Measurements from ENCODE around the gene JAKMIP2. TPM values are rescaled to one million over a fixed set of nuclear protein-coding genes. Genes with fewer than 3 reads are reported as not detected.

JAKMIP2 gene
- polyA plus RNA-seq, 3 donors, result 4.5 to 5.0 (median 4.9) TPM

DNA sequence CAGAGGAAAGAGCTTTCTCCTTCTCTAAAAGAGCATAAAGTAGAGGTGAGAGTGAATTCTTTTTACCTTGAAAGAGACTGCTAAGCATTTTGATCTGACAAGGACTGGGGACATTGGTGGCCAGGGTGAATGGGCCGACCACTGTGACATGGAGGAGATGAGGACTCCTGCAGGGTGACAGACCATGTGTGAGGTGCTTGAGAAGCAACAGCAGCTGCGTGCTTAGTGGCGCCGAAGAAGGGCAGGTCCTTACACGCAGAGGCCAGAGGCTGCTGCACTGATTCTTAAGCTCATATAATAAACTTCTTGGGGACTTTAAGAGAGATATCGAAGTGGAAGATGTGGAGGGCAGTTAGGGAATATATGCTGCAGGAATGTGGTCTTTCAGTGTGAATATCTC lies 8.7 kb upstream of the JAKMIP2 start:
- DNase-seq, result no peak

GRCh38 chr5:147789820-147790219 lies 7.3 kb upstream of the JAKMIP2 start:
- no peak for DNase-seq

DNA sequence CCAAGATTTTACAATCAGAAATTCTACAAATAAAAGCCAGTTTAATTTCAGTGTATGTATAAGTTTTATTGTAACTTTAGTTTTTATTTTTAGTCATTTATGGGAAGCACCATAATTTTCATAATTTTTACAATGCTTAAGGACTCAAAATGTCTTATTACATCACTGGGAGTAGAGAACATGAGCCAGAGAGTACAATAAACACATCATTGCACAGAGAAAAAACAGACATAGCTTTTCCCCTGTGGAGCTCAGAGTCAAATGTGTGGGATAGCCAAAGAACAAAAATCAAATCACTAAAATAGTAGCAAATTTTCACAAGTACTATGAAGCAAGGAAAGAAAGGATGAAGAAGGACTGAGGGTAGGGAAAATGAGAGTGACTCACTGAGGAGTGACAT lies 5.5 kb upstream of the JAKMIP2 start:
- no peak for DNase-seq

GRCh38 chr5:147786142-147786541 lies 3.6 kb upstream of the JAKMIP2 start:
- no peak for DNase-seq

DNA sequence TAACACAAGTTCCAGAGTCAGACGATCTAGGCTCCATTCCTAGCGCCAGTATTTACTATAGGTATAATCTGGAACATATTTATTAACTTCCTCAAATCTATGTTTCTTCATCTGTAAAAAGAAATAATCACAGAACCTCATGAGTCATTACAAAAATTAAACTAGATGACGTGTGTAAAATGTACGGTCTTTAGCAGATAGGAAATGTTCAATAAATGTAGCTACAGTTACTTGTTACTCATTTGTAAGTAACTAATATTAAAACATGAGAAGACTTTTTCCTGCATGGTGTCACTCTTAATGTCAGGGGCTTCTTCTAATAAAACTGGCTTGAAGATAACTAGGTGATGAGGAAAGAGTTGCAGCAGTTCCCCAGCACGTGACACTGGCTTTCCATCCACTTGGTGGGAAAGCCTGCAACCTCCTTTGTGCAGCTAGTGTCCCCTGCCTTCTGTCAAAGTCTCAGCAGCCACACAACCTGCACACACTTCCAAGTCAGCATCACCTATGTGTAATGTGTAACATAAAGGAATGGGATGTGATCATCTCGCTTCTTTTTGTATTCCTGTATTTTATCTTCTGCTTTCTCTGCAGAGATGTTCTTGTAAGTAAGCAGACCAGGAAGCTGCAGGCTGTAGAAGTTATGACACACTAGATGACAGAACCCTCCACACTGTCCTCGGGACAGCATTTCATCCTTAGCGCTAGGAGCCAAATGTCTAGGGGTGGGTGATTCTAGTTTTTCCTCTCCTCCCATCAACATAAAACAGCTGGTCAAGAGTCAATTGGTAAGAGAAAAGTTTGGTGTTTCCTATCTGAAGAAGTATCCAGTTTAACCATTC lies 1.8 kb upstream of the JAKMIP2 start:
- DNase-seq, result no peak

GRCh38 chr5:147780924-147781573 lies 1.5 kb downstream of the JAKMIP2 start:
- DNase-seq, result no peak

DNA sequence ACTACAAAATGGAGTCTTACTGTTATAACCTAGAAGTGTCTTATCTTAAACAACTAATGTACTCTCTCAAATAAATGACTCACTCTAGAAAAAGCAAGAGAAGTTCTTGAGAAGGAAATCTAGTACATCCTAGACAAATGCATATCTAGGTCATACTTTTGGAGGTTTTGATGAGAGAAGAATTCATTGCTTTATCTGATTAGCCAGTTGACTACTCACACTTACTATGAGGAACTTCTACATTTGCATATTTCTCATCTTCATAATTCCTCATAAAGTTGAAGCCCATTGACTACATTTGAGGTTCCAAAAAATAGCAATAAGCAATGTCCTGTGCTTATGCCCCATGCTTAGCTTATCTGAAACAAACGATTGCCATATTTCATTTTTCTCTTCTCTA lies 2.8 kb downstream of the JAKMIP2 start:
- no peak for DNase-seq

GRCh38 chr5:147776989-147777388 lies 5.5 kb downstream of the JAKMIP2 start:
- no peak for DNase-seq

- no peak for DNase-seq
Observed at GRCh38 chr5:147773587-147773986, 8.9 kb downstream of the JAKMIP2 start.

DNA sequence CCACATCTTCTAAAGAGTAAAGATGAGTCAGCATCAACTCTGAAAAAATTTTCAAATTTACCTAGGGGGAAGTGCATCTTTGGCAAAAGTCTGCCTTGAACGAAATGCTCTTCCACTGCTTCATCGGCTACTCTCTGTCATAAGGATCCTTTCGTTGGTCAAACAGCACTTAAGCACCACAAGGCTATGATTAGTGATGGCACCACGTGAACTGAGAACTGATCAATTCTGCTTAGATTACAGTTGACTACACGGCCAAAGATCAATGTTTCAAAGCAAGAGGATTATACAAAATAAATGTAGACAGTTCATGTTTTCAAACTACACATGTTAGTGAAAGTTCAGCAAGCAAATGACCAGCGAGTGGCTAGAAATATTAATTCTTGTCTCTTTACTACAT lies 9.4 kb downstream of the JAKMIP2 start:
- no peak for DNase-seq

DNA sequence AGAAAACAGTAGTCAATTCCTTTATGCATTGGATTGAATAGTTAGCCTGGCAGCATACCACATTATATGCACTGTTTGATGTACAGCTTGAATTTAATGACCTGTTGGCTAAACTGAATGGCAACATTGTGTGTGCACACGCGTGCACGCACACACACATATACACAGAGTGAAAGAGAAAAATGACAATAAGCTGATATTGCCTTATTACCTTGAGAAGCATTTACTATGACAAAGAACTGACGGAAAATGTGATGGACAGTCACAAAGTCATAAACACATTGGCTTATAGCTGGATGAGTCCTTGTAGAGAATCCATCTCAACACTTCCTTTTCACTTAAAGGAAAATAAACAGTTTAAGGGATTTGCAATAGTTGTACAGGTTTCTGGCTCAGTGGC lies 15.5 kb downstream of the JAKMIP2 start:
- DNase-seq, result no peak

GRCh38 chr5:147763791-147764525 lies 18.6 kb downstream of the JAKMIP2 start:
- no peak for DNase-seq

- no peak for DNase-seq
Observed at GRCh38 chr5:147760086-147760875, 22.2 kb downstream of the JAKMIP2 start.

- DNase-seq, result no peak
Observed at GRCh38 chr5:147759441-147759840, 23.1 kb downstream of the JAKMIP2 start.

DNA sequence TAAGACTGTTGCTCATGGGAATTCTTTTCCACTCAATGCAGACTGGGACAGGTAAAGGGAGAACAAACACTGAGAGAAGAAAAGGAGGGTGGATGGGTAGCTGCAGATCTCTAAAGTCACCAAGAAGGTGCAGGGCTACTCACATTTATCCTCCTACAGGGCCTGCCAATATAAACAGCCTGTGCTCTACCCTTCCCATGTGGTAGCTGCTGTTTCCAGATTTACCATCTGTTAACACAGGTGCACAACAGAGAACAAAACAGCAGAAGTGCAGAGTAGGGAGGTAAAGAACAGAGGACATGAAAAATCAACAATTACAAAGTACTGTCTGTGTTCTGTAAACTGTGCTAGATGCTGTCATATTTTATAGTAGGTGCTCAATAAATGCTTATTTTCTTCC lies 26.0 kb downstream of the JAKMIP2 start:
- no peak for DNase-seq

DNA sequence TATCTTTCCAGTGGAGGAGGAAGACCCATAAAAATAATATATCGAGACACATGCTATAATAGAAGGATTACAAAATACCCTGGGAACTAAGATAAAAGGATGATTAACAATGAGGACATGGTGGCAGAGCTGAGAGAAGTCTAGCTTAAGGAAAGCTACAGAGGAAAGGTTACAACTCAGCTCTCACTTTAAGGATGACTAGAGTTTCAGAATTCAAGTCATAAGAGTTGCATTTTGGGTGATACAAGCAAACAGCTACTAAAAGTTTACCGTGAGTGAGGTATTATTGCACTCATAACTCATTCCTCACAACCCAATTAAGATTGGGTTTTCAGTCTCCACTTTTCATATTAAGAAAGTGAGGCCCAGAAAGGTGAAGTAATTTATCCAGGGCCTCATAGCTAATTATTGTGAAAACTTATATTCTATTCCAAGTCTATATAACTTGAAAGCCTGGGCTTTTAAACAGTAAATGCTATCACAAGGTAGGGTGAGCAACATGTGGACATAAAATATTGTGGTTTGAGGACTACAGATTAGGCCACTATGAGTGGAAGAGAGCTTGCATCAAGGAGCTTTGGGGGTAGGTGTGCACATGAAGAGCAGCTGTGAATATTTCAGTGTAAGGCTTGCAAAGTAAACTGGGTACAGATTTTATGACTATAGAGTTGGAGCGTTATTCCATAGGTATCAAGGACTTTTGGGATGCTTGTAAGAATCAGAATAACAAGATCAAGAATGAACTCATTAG lies 28.0 kb downstream of the JAKMIP2 start:
- no peak for DNase-seq

DNA sequence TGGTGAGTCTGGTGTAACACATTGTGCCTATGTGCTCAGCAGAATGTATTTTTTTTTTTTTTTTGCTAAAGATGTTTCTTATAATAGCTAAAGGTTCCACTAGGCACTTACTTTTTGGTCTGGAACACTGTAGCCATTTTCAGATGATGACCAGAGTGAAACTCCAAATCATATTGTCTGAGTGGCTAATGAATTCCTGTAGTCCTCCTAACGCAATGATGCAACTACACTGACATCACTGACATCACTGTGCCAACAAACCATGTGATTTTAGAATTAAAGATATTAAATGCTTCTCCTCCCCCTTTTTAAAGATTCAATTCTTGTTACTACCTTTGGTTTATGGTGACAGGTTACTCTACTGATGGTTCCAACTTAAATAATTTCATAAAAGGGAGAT lies 28.8 kb downstream of the JAKMIP2 start:
- no peak for DNase-seq

GRCh38 chr5:147752666-147753290 lies 29.8 kb downstream of the JAKMIP2 start:
- no peak for DNase-seq

DNA sequence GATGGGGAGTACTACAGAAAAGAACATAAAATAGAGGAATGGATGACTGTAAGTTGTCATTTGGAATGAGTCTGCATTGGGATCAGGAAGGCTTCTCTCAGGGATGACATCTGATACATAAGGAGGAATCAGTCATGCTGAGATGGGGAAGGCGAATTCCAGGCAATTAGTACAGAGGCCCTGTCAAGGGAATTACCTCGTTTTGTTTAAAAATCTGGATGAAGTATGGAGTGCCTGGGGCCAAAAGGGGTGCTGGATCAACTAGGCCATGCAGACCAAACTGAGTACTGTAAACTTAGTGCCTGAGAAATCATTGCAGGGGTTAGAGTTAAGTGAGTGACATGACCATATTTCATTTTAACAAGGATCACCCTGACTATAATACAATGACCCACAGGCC lies 30.5 kb downstream of the JAKMIP2 start:
- DNase-seq, result peak; percentile 22

DNA sequence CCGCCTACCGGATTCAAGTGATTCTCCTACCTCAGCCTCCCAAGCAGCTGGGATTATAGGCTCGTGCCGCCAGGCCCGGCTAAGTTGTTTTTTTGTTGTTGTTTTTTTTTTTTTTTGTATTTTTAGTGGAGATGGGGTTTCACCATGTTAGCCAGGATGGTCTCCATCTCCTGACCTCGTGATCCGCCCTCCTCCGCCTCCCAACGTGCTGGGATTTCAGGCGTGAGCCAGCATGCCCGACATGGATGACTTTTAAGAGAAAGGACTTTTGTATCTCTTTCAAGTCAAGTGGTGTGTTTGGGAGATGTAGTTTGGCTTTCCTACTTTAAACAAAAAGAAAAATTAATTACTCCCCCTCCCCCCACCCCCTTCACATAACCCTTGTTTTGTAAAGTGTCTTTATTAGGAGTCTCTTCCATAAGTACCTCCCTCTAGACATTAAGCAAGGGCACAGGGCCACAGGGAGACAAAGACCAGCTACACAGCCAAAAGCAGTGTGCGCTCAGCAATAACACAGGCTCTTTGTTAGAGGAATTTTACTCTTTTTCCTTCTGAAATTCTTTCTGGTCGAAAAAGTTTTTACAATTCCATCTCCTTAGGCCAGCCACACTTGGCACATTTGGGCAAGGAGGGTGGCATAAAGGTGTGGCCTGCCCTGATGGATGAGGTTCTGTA lies 31.2 kb downstream of the JAKMIP2 start:
- no peak for DNase-seq

Measured in renal pelvis (tissue), 4 donors.